DOHH2 (cell line): ENCODE results near the gene POPDC2.

Experiments
- H3F3A ChIP-seq: fragments of 200-600 bp; sonication (generic), shearing (Covaris generic); 2 replicates; pipeline ENCODE4 v1.6.0; 2016; ENCODE audit warnings: antibody characterized with exemption, mild to moderate bottlenecking; ENCODE audit not compliant: control insufficient read depth, insufficient read depth
- H3K27ac ChIP-seq: fragments of 200-600 bp; sonication (generic); 2 replicates; pipeline ENCODE4 v1.5.1; 2014; ENCODE audit warnings: low read depth, mild to moderate bottlenecking, low read length, moderate library complexity
- H3K27me3 ChIP-seq: fragments of 200-600 bp; sonication (generic); 2 replicates; pipeline ENCODE4 v1.6.1; 2014; ENCODE audit warnings: mild to moderate bottlenecking, low read length, mixed read lengths; ENCODE audit not compliant: control insufficient read depth
- H3K36me3 ChIP-seq: fragments of 200-600 bp; sonication (generic); 2 replicates; pipeline ENCODE4 v1.6.1; 2014; ENCODE audit warnings: mild to moderate bottlenecking, low read length, moderate library complexity, mixed read lengths; ENCODE audit not compliant: control insufficient read depth
- H3K4me1 ChIP-seq: fragments of 200-600 bp; sonication (generic); 2 replicates; pipeline ENCODE4 v1.6.1; 2014; ENCODE audit warnings: mild to moderate bottlenecking, low read length, mixed read lengths; ENCODE audit not compliant: control insufficient read depth
- H3K4me2 ChIP-seq: fragments of 200-600 bp; sonication (generic); 2 replicates; pipeline ENCODE4 v1.6.0; 2014; ENCODE audit warnings: mild to moderate bottlenecking, low read length, moderate library complexity
- H3K4me3 ChIP-seq: fragments of 200-600 bp; sonication (generic); 2 replicates; pipeline ENCODE4 v1.5.1; 2014; ENCODE audit warnings: mild to moderate bottlenecking, low read length, mixed read lengths
- H3K79me2 ChIP-seq: fragments of 200-600 bp; sonication (generic); 2 replicates; pipeline ENCODE4 v1.6.1; 2014; ENCODE audit warnings: mild to moderate bottlenecking, low read length, mixed read lengths; ENCODE audit not compliant: control insufficient read depth
- H3K9me2 ChIP-seq: fragments of 200-600 bp; sonication (generic); replicated peaks from 2 replicates; pipeline ENCODE4 v1.6.1; 2014; ENCODE audit warnings: mild to moderate bottlenecking, low read length, mixed read lengths; ENCODE audit not compliant: control insufficient read depth
- H3K9me3 ChIP-seq: fragments of 200-600 bp; sonication (generic); 2 replicates; pipeline ENCODE4 v1.6.1; 2014; ENCODE audit warnings: antibody characterized with exemption, low read length, mixed read lengths; ENCODE audit not compliant: control insufficient read depth, insufficient read depth
- H4K20me1 ChIP-seq: fragments of 200-600 bp; sonication (generic); 2 replicates; pipeline ENCODE4 v1.6.0; 2014; ENCODE audit warnings: low read depth, mild to moderate bottlenecking, antibody characterized with exemption, low read length, moderate library complexity; ENCODE audit not compliant: control insufficient read depth, insufficient read depth
- EZH2phosphoT487 ChIP-seq: fragments of 200-600 bp; sonication (generic); IDR thresholded peaks from 2 replicates; pipeline ENCODE4 v1.6.1; 2017; ENCODE audit warnings: borderline replicate concordance, mild to moderate bottlenecking, antibody characterized with exemption, low read length, moderate library complexity, mixed read lengths
- TF ChIP-seq, protein P1 (sequence below): fragments of 200-600 bp; sonication (generic); IDR thresholded peaks from one replicate; pipeline ENCODE4 v1.5.1; 2014; ENCODE audit warnings: antibody characterized with exemption, mild to moderate bottlenecking, low read depth, low read length; ENCODE audit not compliant: poor library complexity, severe bottlenecking

POPDC2 gene

DNA sequence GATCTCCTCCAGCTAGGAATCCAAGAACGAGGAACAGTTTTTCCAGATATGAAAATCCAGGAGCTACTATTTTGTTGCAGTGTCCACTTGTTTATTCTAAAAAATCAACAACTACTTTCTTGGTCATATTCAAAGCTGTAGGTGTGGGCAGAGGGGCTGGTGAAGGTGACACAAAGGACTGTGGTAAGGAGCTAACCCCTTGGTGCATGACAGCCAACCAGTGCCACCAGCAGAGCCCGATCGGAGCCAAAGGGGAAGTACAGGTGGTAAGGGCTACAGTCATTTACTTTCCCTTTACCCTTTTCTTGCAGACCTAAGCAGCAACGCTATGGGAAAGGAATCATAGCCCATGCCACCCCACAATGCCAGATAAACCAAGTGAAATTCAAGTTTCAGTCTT, 32.0 kb downstream of the POPDC2 start:
- no peaks in the 10 kb centered on the region for H3F3A ChIP-seq
- H3K4me3 ChIP-seq: no peak overlapping the region
- no peak overlapping the region for H3K4me2 ChIP-seq
- peaks cover 51% of the 10 kb centered on the region for H3K27me3 ChIP-seq
- no peaks in the 10 kb centered on the region for H4K20me1 ChIP-seq
- no peaks in the 10 kb centered on the region for H3K79me2 ChIP-seq
- H3K4me1 ChIP-seq: no peaks in the 10 kb centered on the region
- no peak for TF ChIP-seq EZH2phosphoT487
- TF ChIP-seq, protein P1, sequence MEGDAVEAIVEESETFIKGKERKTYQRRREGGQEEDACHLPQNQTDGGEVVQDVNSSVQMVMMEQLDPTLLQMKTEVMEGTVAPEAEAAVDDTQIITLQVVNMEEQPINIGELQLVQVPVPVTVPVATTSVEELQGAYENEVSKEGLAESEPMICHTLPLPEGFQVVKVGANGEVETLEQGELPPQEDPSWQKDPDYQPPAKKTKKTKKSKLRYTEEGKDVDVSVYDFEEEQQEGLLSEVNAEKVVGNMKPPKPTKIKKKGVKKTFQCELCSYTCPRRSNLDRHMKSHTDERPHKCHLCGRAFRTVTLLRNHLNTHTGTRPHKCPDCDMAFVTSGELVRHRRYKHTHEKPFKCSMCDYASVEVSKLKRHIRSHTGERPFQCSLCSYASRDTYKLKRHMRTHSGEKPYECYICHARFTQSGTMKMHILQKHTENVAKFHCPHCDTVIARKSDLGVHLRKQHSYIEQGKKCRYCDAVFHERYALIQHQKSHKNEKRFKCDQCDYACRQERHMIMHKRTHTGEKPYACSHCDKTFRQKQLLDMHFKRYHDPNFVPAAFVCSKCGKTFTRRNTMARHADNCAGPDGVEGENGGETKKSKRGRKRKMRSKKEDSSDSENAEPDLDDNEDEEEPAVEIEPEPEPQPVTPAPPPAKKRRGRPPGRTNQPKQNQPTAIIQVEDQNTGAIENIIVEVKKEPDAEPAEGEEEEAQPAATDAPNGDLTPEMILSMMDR: no peak
- H3K9me2 ChIP-seq: no peaks in the 10 kb centered on the region
- H3K9me3 ChIP-seq: no peaks in the 10 kb centered on the region
- H3K36me3 ChIP-seq: no peaks in the 10 kb centered on the region
- H3K27ac ChIP-seq: no peak overlapping the region

DNA sequence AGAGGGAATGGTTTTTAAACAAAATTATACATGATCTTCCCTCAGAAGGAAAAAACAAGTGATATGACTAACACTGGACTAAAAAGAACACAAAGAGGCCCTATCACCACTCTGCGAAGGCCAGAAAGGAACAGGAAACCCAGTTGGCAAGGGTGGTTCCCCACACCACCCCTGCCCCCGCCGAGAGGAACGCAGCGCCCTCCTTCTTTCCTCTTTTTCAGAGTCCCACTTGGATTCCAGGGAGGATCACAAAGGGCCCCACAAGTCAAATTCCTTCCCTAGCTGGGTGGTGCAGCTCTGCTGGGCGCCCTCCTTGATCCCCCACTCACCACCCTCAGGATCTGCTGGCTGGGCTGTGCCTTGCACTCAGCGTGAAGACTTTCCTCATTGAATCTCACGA, 32.9 kb downstream of the POPDC2 start:
- H3K36me3 ChIP-seq: no peaks in the 10 kb centered on the region
- no peaks in the 10 kb centered on the region for H3K9me3 ChIP-seq
- no peak overlapping the region for H3K27ac ChIP-seq
- no peak for TF ChIP-seq EZH2phosphoT487
- TF ChIP-seq, protein P1: no peak
- no peaks in the 10 kb centered on the region for H3K4me1 ChIP-seq
- H3K27me3 ChIP-seq: peaks cover 48% of the 10 kb centered on the region
- H3K9me2 ChIP-seq: no peaks in the 10 kb centered on the region
- no peaks in the 10 kb centered on the region for H3F3A ChIP-seq
- no peak overlapping the region for H3K4me3 ChIP-seq
- H3K4me2 ChIP-seq: no peak overlapping the region
- no peaks in the 10 kb centered on the region for H3K79me2 ChIP-seq
- H4K20me1 ChIP-seq: no peaks in the 10 kb centered on the region

DNA sequence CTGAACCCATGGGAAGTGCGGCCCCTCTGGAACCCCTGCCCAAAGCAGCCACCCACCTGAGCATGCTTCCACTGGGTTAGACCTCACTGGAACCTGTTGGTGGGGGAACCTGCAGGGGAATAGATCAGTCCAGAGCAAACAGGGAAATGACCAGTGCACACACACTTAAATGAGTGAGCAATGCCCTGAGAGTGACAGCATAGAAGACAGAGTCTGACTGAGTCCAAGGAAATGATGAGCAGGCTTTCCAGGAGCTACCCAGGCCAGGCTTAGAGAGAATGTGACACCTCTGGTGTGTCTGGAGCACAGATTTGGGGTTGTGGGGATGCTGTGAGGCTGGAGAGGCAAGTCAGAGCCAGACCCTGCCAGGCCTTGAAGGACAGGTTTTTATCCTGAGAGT, 34.2 kb downstream of the POPDC2 start:
- no peak for TF ChIP-seq EZH2phosphoT487
- TF ChIP-seq, protein P1: no peak
- Histone ChIP-seq H4K20me1 (no peaks in the 10 kb centered on the region), H3K9me2 (no peaks in the 10 kb centered on the region), H3K4me2 (no peak overlapping the region), H3K9me3 (no peaks in the 10 kb centered on the region), H3K79me2 (no peaks in the 10 kb centered on the region), H3K27me3 (peaks cover 48% of the 10 kb centered on the region), H3K4me3 (no peak overlapping the region), H3F3A (no peaks in the 10 kb centered on the region), H3K4me1 (no peaks in the 10 kb centered on the region), H3K27ac (no peak overlapping the region), H3K36me3 (no peaks in the 10 kb centered on the region)

DNA sequence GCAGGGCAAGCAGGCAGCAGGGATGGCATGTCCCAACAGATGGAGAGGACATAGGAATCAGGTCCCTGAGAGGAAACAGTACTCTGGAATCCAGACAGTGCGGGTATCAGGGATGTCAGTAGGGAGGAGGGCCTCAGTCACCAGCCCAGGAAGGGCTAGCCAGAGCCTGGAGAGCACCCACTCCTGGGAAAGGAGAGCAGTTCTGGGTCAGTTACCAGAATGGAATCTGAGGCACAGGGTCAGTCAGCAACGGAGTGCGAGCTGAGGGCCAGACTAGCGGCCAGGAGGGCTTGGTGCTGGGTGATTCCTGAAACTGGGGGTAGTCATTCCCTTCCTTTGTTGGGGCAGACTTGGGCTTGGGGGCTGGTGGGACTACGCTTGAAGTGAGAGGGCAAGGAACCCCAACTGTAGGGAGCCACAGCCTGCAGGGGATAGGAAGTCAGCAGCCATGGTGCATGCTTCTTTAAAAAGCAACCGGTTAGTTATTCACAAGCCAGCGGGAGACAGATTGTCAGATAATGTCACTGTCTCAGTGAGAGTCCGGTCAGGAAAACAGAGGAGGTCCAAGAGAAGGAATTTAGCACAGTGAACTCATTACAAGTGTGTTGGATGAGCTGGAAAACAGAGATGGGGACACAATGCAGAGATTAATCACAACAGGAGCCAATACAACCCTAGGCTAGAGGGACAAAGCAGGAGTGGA, 34.8 kb downstream of the POPDC2 start:
- H3K9me3 ChIP-seq: no peaks in the 10 kb centered on the region
- TF ChIP-seq, protein P1: no peak
- TF ChIP-seq EZH2phosphoT487: no peak
- no peaks in the 10 kb centered on the region for H3K9me2 ChIP-seq
- H4K20me1 ChIP-seq: no peaks in the 10 kb centered on the region
- H3K79me2 ChIP-seq: no peaks in the 10 kb centered on the region
- peaks cover 48% of the 10 kb centered on the region for H3K27me3 ChIP-seq
- H3K4me3 ChIP-seq: no peak overlapping the region
- no peaks in the 10 kb centered on the region for H3K4me1 ChIP-seq
- H3K27ac ChIP-seq: no peak overlapping the region
- no peaks in the 10 kb centered on the region for H3K36me3 ChIP-seq
- H3F3A ChIP-seq: no peaks in the 10 kb centered on the region
- H3K4me2 ChIP-seq: no peak overlapping the region
